Endodermal cell (in vitro differentiated cells): ENCODE results near the gene S100Z. TPM values are rescaled to one million over a fixed set of nuclear protein-coding genes. Genes with fewer than 3 reads are reported as not detected.

Experiments used
- DNase-seq: peaks from one replicate; pipeline ENCODE4 v3.0.0-alpha.2; 2017
- H3K27ac ChIP-seq: 2 replicates; pipeline ENCODE4 v1.5.1; 2013; ENCODE audit warnings: mild to moderate bottlenecking, low read depth, low read length, moderate library complexity
- H3K27me3 ChIP-seq: 2 replicates; pipeline ENCODE4 v1.6.1; 2013; ENCODE audit warnings: mild to moderate bottlenecking, low read length, moderate library complexity; ENCODE audit not compliant: insufficient read depth, control insufficient read depth, poor library complexity, severe bottlenecking
- H3K36me3 ChIP-seq: 2 replicates; pipeline ENCODE4 v1.7.0; 2013; ENCODE audit warnings: mild to moderate bottlenecking, low read length, moderate library complexity; ENCODE audit not compliant: control insufficient read depth, insufficient read depth
- H3K4me1 ChIP-seq: one replicate; pipeline ENCODE4 v1.7.0; 2013; ENCODE audit warnings: low read length; ENCODE audit not compliant: control insufficient read depth, insufficient read depth
- H3K4me3 ChIP-seq: 2 replicates; pipeline ENCODE4 v1.5.1; 2013; ENCODE audit warnings: mild to moderate bottlenecking, low read length, moderate library complexity
- H3K9ac ChIP-seq: 2 replicates; pipeline ENCODE4 v1.6.1; 2013; ENCODE audit warnings: mild to moderate bottlenecking, low read length, moderate library complexity; ENCODE audit not compliant: poor library complexity, severe bottlenecking; ENCODE audit errors: extremely low read depth
- H3K9me3 ChIP-seq: 2 replicates; pipeline ENCODE4 v1.6.1; 2013; ENCODE audit warnings: mild to moderate bottlenecking, low read length, moderate library complexity; ENCODE audit not compliant: control insufficient read depth
- H3K27ac Mint-ChIP-seq: 2 replicates; pipeline ENCODE4 v1.8.0; 2020; ENCODE audit warnings: mixed read lengths
- H3K27me3 Mint-ChIP-seq: 2 replicates; pipeline ENCODE4 v1.8.0; 2021; ENCODE audit warnings: mild to moderate bottlenecking, mixed read lengths; ENCODE audit not compliant: insufficient read depth
- H3K36me3 Mint-ChIP-seq: 2 replicates; pipeline ENCODE4 v1.8.0; 2020; ENCODE audit warnings: low read depth, mixed read lengths
- H3K4me1 Mint-ChIP-seq: 2 replicates; pipeline ENCODE4 v1.8.0; 2020; ENCODE audit warnings: mixed read lengths
- H3K4me3 Mint-ChIP-seq: 2 replicates; pipeline ENCODE4 v1.8.0; 2020; ENCODE audit warnings: mild to moderate bottlenecking, moderate library complexity, mixed read lengths
- H3K9me3 Mint-ChIP-seq: 2 replicates; pipeline ENCODE4 v1.8.0; 2020; ENCODE audit warnings: mild to moderate bottlenecking, mixed read lengths
- WGBS, 2 experiments: methylation state at CpG; one replicate each; pipeline versions ENCODE4 v1.1.5 to v1.1.7; 2013; ENCODE audit warnings: missing lambda C conversion rate in 2 of 2, mixed read lengths in 1 of 2; ENCODE audit not compliant: insufficient coverage in 1 of 2, insufficient read length in 1 of 2; 5-methylcytosine and 5-hydroxymethylcytosine counted together
- total RNA-seq, 2 donors: library from RNA; stranded (reverse); fragmentation: NEBNext Ultra II Directional in 1 of 2; extraction: Animal tissue kit (Norgen Biotek cat#: 25700) in 1 of 2; gene quantifications; 2 replicates in 1 of 2; 3 replicates in 1 of 2; pipeline ENCODE4 v1.2.1, GENCODE V29; 2021
- TF ChIP-seq, protein P1 (sequence below): fragments of 200-600 bp; sonication (generic); conservative IDR thresholded peaks from 2 replicates; pipeline ENCODE4 v1.5.0; 2021; ENCODE audit warnings: antibody characterized with exemption, mild to moderate bottlenecking

S100Z gene
- total RNA-seq, 2 donors from 2014 or later, result 17.2 to 18.3 TPM

DNA sequence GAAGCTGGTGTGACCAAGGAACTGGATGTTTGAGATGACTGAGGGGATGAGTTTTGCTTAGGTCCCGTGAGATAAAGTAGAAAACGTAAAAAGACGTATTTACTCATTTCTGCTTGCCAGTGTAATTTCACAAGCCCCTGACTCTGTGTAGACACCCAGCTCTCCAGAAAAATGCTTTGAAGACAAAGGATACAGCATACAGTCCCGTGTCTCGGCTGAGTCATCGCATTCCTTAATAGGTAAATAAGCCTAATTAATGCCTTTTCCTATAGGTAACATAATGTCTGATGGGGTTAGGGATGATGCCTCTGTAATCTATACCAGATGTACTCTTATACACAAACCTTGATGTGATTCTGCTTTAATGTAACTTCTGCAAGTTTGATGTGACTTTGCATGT, 20.2 kb downstream of the S100Z start:
- peak overlapping the region; percentile 87 for H3K27ac Mint-ChIP-seq
- TF ChIP-seq, protein P1, sequence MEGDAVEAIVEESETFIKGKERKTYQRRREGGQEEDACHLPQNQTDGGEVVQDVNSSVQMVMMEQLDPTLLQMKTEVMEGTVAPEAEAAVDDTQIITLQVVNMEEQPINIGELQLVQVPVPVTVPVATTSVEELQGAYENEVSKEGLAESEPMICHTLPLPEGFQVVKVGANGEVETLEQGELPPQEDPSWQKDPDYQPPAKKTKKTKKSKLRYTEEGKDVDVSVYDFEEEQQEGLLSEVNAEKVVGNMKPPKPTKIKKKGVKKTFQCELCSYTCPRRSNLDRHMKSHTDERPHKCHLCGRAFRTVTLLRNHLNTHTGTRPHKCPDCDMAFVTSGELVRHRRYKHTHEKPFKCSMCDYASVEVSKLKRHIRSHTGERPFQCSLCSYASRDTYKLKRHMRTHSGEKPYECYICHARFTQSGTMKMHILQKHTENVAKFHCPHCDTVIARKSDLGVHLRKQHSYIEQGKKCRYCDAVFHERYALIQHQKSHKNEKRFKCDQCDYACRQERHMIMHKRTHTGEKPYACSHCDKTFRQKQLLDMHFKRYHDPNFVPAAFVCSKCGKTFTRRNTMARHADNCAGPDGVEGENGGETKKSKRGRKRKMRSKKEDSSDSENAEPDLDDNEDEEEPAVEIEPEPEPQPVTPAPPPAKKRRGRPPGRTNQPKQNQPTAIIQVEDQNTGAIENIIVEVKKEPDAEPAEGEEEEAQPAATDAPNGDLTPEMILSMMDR, result no peak
- WGBS, 2 experiments, result 83 to 91% methylated on average over 3 to 5 of the region's 6 CpGs

DNA sequence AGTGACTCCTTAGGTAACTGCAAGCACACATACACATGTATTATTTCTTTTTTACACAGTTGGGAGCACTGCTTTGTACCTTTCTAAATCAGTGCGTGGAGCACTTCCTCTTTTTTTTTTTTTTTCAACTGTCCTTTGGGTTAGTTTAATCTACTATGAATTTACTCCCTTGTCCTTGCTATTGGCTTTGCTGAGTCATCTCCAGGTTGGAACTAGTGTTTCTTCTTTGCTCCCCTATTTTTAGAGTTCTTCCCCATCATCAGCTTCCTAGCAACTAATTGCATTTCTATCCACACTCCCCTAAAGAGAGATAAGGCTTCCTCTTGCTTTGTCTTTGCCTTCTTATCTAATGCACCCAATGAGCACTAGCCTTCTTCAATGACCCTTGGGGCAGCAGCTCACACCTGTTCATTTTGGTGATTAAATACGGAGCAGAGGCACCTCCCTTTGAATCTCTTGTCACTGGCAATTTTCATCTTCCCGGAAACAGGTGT, 24.3 kb downstream of the S100Z start:
- H3K9ac ChIP-seq, result no peak overlapping the region
- WGBS, 2 experiments, result 35 to 57% methylated on average over 1 to 3 of the region's 3 CpGs
- H3K36me3 ChIP-seq, result no peaks in the 10 kb centered on the region
- Mint-ChIP-seq H3K27me3 (no peaks in the 10 kb centered on the region), H3K4me1 (peaks cover 50% of the 10 kb centered on the region), H3K4me3 (no peak overlapping the region), H3K27ac (peak overlapping the region; percentile 87), H3K9me3 (no peaks in the 10 kb centered on the region), H3K36me3 (peaks cover 4% of the 10 kb centered on the region)
- no peaks in the 10 kb centered on the region for H3K27me3 ChIP-seq
- H3K4me3 ChIP-seq, result peak overlapping the region; percentile 39
- H3K27ac ChIP-seq, result no peak overlapping the region
- TF ChIP-seq, protein P1, result no peak
- peak; percentile 72 for DNase-seq
- H3K4me1 ChIP-seq, result peaks cover 14% of the 10 kb centered on the region
- no peaks in the 10 kb centered on the region for H3K9me3 ChIP-seq

More for the DNA sequence above, 20.2 kb downstream of the S100Z start:
- Histone ChIP-seq H3K9me3 (no peaks in the 10 kb centered on the region), H3K4me3 (no peak overlapping the region), H3K36me3 (no peaks in the 10 kb centered on the region), H3K27me3 (no peaks in the 10 kb centered on the region), H3K9ac (no peak overlapping the region), H3K4me1 (peaks cover 5% of the 10 kb centered on the region), H3K27ac (no peak overlapping the region)
- Mint-ChIP-seq H3K27me3 (no peaks in the 10 kb centered on the region), H3K36me3 (no peaks in the 10 kb centered on the region), H3K9me3 (no peaks in the 10 kb centered on the region), H3K4me1 (peaks cover 31% of the 10 kb centered on the region), H3K4me3 (no peak overlapping the region)
- no peak for DNase-seq

DNA sequence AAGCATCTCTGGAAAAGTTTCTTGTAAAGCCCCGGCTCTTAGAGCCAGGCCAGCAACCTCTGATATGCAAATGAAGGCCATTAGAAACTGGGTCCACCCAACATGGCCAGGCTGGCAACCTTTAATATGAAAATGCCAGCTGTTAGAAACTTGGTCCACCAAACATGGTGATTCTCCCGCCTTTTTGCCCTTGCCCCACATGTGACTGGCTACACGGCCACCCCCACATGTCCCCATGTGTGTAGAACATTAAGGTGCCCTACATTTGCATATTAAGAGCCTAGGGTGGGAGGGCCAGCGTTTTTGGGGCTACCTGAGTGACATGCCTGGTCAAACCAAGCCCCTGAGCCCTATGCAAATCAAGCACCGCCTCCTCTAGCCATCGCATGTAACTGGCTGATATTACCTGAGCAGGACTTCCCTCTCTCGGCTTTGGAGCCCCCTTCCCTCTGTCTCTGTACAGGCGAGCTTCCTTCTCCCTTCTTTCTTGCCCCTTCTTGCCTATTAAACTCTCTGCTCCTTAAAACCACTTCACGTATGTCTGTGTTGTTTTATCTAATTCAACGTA, 39.0 kb downstream of the S100Z start:
- DNase-seq, result peak; percentile 60
- H3K4me3 ChIP-seq, result no peak overlapping the region
- Mint-ChIP-seq H3K27ac (no peak overlapping the region), H3K27me3 (no peaks in the 10 kb centered on the region), H3K9me3 (peaks cover 5% of the 10 kb centered on the region), H3K4me3 (no peak overlapping the region), H3K36me3 (peaks cover 48% of the 10 kb centered on the region), H3K4me1 (peaks cover 43% of the 10 kb centered on the region)
- 90 to 91% methylated on average over 7 to 10 of the region's 10 CpGs for WGBS, 2 experiments
- H3K9ac ChIP-seq, result no peak overlapping the region
- no peaks in the 10 kb centered on the region for H3K27me3 ChIP-seq
- TF ChIP-seq, protein P1, result no peak
- H3K36me3 ChIP-seq, result peaks cover 5% of the 10 kb centered on the region
- no peaks in the 10 kb centered on the region for H3K4me1 ChIP-seq
- H3K27ac ChIP-seq, result no peak overlapping the region
- no peaks in the 10 kb centered on the region for H3K9me3 ChIP-seq
